IMR-90 (cell line): ENCODE results near the gene TIAM2. TPM values are rescaled to one million over a fixed set of nuclear protein-coding genes. Genes with fewer than 3 reads are reported as not detected.

Experiments
- ATAC-seq: fragments of 200-7000 bp; cut with Tn5 transposase; 2 replicates; pipeline ENCODE4 v1.9.1; 2020; ENCODE audit warnings: low read depth, mild to moderate bottlenecking, moderate library complexity
- BruUV-seq: library from RNA; stranded (reverse); fragments of 400-500 nt; replicated peaks from 2 replicates; lab custom pipeline; 2021; lab: Mats Ljungman, UMichigan
- CTCF ChIA-PET: fragments of 300-600 bp; formaldehyde crosslinking; extraction: SDS; loops from one replicate; lab custom pipeline; 2021; ENCODE audit warnings: antibody characterized with exemption; lab: Yijun Ruan, JAX
- POLR2A ChIA-PET: fragments of 300-600 bp; sonication (Branson Sonifier 250); formaldehyde crosslinking; loops from one replicate; lab custom pipeline; 2022; ENCODE audit warnings: antibody characterized with exemption; ENCODE audit not compliant: unreplicated experiment; lab: Charles Lee
- DNase-seq: peaks from one replicate; pipeline ENCODE4 v3.0.0; 2013
- H2AFZ ChIP-seq: replicated peaks from 2 replicates; pipeline ENCODE3; 2013; ENCODE audit warnings: low read length, mild to moderate bottlenecking; ENCODE audit not compliant: poor library complexity
- H2AK5ac ChIP-seq: 2 replicates; pipeline ENCODE4 v1.6.1; 2013; ENCODE audit warnings: low read depth, low read length, inconsistent platforms
- H2AK9ac ChIP-seq: replicated peaks from 2 replicates; pipeline ENCODE3; 2013; ENCODE audit warnings: mild to moderate bottlenecking, low read depth, low read length, moderate library complexity; ENCODE audit not compliant: poor library complexity
- H2BK120ac ChIP-seq: 2 replicates; pipeline ENCODE4 v1.6.1; 2013; ENCODE audit warnings: low read depth, low read length, inconsistent platforms
- H2BK15ac ChIP-seq: 3 replicates; pipeline ENCODE4 v1.6.1; 2013; ENCODE audit warnings: low read depth, low read length, inconsistent platforms
- H2BK20ac ChIP-seq: 2 replicates; pipeline ENCODE4 v1.6.1; 2013; ENCODE audit warnings: low read depth, mild to moderate bottlenecking, inconsistent platforms, low read length, moderate library complexity
- H2BK5ac ChIP-seq: 2 replicates; pipeline ENCODE4 v1.6.1; 2013; ENCODE audit warnings: mild to moderate bottlenecking, low read depth, low read length, inconsistent platforms; ENCODE audit not compliant: poor library complexity, severe bottlenecking
- H3K14ac ChIP-seq: replicated peaks from 2 replicates; pipeline ENCODE4 v1.6.1; 2013; ENCODE audit warnings: low read depth, low read length, inconsistent platforms
- H3K18ac ChIP-seq: 2 replicates; pipeline ENCODE4 v1.6.1; 2013; ENCODE audit warnings: low read depth, low read length, control low read depth
- H3K23ac ChIP-seq: 2 replicates; pipeline ENCODE4 v1.6.1; 2013; ENCODE audit warnings: low read depth, low read length, inconsistent platforms
- H3K27ac ChIP-seq: 2 replicates; pipeline ENCODE4 v1.5.1; 2013; ENCODE audit warnings: mild to moderate bottlenecking, control low read depth, low read length; ENCODE audit not compliant: insufficient read depth
- H3K27me3 ChIP-seq: 2 replicates; pipeline ENCODE4 v1.6.1; 2013; ENCODE audit warnings: low read length; ENCODE audit not compliant: control insufficient read depth, insufficient read depth
- H3K36me3 ChIP-seq: 2 replicates; pipeline ENCODE4 v1.6.1; 2013; ENCODE audit warnings: low read length, mixed read lengths; ENCODE audit not compliant: control insufficient read depth, insufficient read depth
- H3K4ac ChIP-seq: 2 replicates; pipeline ENCODE4 v1.6.1; 2013; ENCODE audit warnings: low read depth, low read length, inconsistent platforms
- H3K4me1 ChIP-seq: 2 replicates; pipeline ENCODE4 v1.6.1; 2013; ENCODE audit warnings: low read length, mixed read lengths; ENCODE audit not compliant: control insufficient read depth, insufficient read depth
- H3K4me2 ChIP-seq: 2 replicates; pipeline ENCODE4 v1.6.1; 2013; ENCODE audit warnings: low read depth, mild to moderate bottlenecking, control low read depth, low read length, moderate library complexity
- H3K4me3 ChIP-seq: 2 replicates; pipeline ENCODE4 v1.5.1; 2013; ENCODE audit warnings: low read depth, mild to moderate bottlenecking, control low read depth, low read length, moderate library complexity; ENCODE audit not compliant: insufficient read depth
- H3K56ac ChIP-seq: 2 replicates; pipeline ENCODE4 v1.6.1; 2013; ENCODE audit warnings: low read length, inconsistent platforms; ENCODE audit not compliant: insufficient read depth; ENCODE audit errors: extremely low read depth
- H3K79me1 ChIP-seq, 2 experiments: 2 replicates each; pipeline ENCODE4 v1.6.1; 2013; ENCODE audit warnings: low read length in 2 of 2, inconsistent platforms in 1 of 2, low read depth in 1 of 2
- H3K9ac ChIP-seq: 2 replicates; pipeline ENCODE4 v1.6.1; 2013; ENCODE audit warnings: low read depth, low read length, control low read depth
- H3K9me1 ChIP-seq: 2 replicates; pipeline ENCODE4 v1.6.1; 2013; ENCODE audit warnings: low read length, inconsistent platforms; ENCODE audit not compliant: insufficient read depth
- H3K9me3 ChIP-seq: 2 replicates; pipeline ENCODE4 v1.6.1; 2013; ENCODE audit warnings: low read length; ENCODE audit not compliant: control insufficient read depth, insufficient read depth
- H4K20me1 ChIP-seq: 2 replicates; pipeline ENCODE4 v1.6.1; 2013; ENCODE audit warnings: low read length, inconsistent platforms; ENCODE audit not compliant: insufficient read depth
- H4K5ac ChIP-seq: 2 replicates; pipeline ENCODE4 v1.6.1; 2013; ENCODE audit warnings: mild to moderate bottlenecking, low read depth, low read length, control low read depth
- H4K8ac ChIP-seq, 2 experiments: 2 replicates each; pipeline ENCODE4 v1.6.1; 2013; ENCODE audit warnings: low read depth in 2 of 2, low read length in 2 of 2, control low read depth in 1 of 2, inconsistent platforms in 1 of 2
- H4K91ac ChIP-seq: 2 replicates; pipeline ENCODE4 v1.6.1; 2013; ENCODE audit warnings: low read depth, low read length, inconsistent platforms; ENCODE audit not compliant: insufficient read depth
- CEBPB ChIP-seq: IDR thresholded peaks from 2 replicates; pipeline ENCODE4 v1.6.1; 2012; ENCODE audit warnings: low read depth, low read length, improper control_type of control experiment
- CHD1 ChIP-seq: IDR thresholded peaks from 2 replicates; pipeline ENCODE4 v1.6.1; 2012; ENCODE audit warnings: low read depth, low read length, improper control_type of control experiment
- CTCF ChIP-seq: conservative IDR thresholded peaks from 2 replicates; pipeline ENCODE4 v1.5.1; 2012; ENCODE audit warnings: mild to moderate bottlenecking, low read depth, low read length, improper control_type of control experiment
- FOS ChIP-seq: fragments of 150-350 bp; IDR thresholded peaks from 2 replicates; pipeline ENCODE4 v1.6.1; 2016; ENCODE audit warnings: low read depth, low read length
- MAZ ChIP-seq: IDR thresholded peaks from 2 replicates; pipeline ENCODE4 v1.6.1; 2012; ENCODE audit warnings: low read depth, mild to moderate bottlenecking, low read length, improper control_type of control experiment, moderate library complexity, borderline replicate concordance
- POLR2A ChIP-seq: IDR thresholded peaks from 2 replicates; pipeline ENCODE4 v1.6.1; 2012; ENCODE audit warnings: mild to moderate bottlenecking, low read depth, low read length
- RAD21 ChIP-seq: IDR thresholded peaks from 2 replicates; pipeline ENCODE4 v1.6.1; 2012; ENCODE audit warnings: low read length, improper control_type of control experiment
- RFX5 ChIP-seq: IDR thresholded peaks from 2 replicates; pipeline ENCODE4 v1.8.0; 2012; ENCODE audit warnings: low read depth, mild to moderate bottlenecking, low read length, moderate library complexity
- USF2 ChIP-seq: fragments of 150-350 bp; IDR thresholded peaks from 2 replicates; pipeline ENCODE4 v1.6.1; 2017; ENCODE audit warnings: mild to moderate bottlenecking, antibody characterized with exemption, low read length, low read depth
- WGBS, 2 experiments: methylation state at CpG; one replicate each; pipeline versions ENCODE4 v1.1.5 to v1.1.7; 2013; ENCODE audit warnings: missing lambda C conversion rate in 2 of 2; ENCODE audit not compliant: insufficient read length in 1 of 2; ENCODE audit errors: extremely low coverage in 2 of 2; 5-methylcytosine and 5-hydroxymethylcytosine counted together
- dilution Hi-C: fragments of 300-500 bp; cut with HindIII; formaldehyde crosslinking; loops from one replicate; pipeline ENCODE4 v1.14.3; 2018; ENCODE audit warnings: low sequenced_read_pairs; ENCODE audit not compliant: unreplicated experiment
- in situ Hi-C: fragments of 300-500 bp; cut with MboI; formaldehyde crosslinking; loops from 3 replicates; pipeline ENCODE4 v1.14.3; 2019; ENCODE audit warnings: low sequenced_read_pairs, inconsistent platforms, mixed read lengths
- intact Hi-C: fragments of 100-400 bp; cut with micrococcal nuclease; formaldehyde crosslinking; loops from 2 replicates; pipeline ENCODE4 v1.10.0; 2022
- polyA plus RNA-seq, 3 experiments: library from polyadenylated mRNA; depleted of rRNA; stranded (reverse); fragments of >200 nt; gene quantifications; 2 replicates each; pipeline ENCODE4 v1.2.3, GENCODE V29; 2012; ENCODE audit warnings: low replicate concordance in 1 of 3
- total RNA-seq: library from RNA; depleted of rRNA; stranded (reverse); fragments of >200 nt; gene quantifications from 2 replicates; pipeline ENCODE4 v1.2.3, GENCODE V29; 2012
- TF ChIP-seq, protein P1 (sequence below): fragments of 150-350 bp; IDR thresholded peaks from 2 replicates; pipeline ENCODE4 v1.6.1; 2016; ENCODE audit warnings: low read depth, mild to moderate bottlenecking, low read length, moderate library complexity, borderline replicate concordance

The TIAM2 gene
- total and polyA plus RNA-seq, 2 of the 4 experiments (the other 2 are of a cell fraction) = 3.1 to 4.7 TPM

- H2AK5ac ChIP-seq = no peak overlapping the region
- no TSS peak for BruUV-seq
- H2BK20ac ChIP-seq = no peak overlapping the region
- H2AFZ ChIP-seq = no peak overlapping the region
- no peak overlapping the region for H4K8ac ChIP-seq
- WGBS, 2 experiments = 100% methylated on average over 1 of the region's 3 CpGs; no CpG with 5 or more reads in 1 of the 2 experiments
- H3K18ac ChIP-seq = no peak overlapping the region
- no peak overlapping the region for H3K4me2 ChIP-seq
- intact Hi-C loops = no loop called here
- no peaks in the 10 kb centered on the region for H3K9me3 ChIP-seq
- no peak overlapping the region for H3K14ac ChIP-seq
- H4K91ac ChIP-seq = no peak overlapping the region
- peaks cover 5 to 30% of the 10 kb centered on the region in 2 experiments for H3K79me1 ChIP-seq
- in situ Hi-C loops = no loop called here
- no peaks in the 10 kb centered on the region for H4K20me1 ChIP-seq
- dilution Hi-C loops = no loop called here
- POLR2A ChIA-PET = no interaction called here
- ATAC-seq (no peak), DNase-seq (no peak)
- H2AK9ac ChIP-seq = no peak overlapping the region
- H3K27ac ChIP-seq = no peak overlapping the region
- no peak overlapping the region for H3K9ac ChIP-seq
- no peak overlapping the region for H3K4me3 ChIP-seq
- H3K23ac ChIP-seq = no peak overlapping the region
- peaks cover 15% of the 10 kb centered on the region for H3K9me1 ChIP-seq
- no peak overlapping the region for H2BK15ac ChIP-seq
- H3K36me3 ChIP-seq = peaks cover 20% of the 10 kb centered on the region
- no peak overlapping the region for H2BK120ac ChIP-seq
- H3K4ac ChIP-seq = no peak overlapping the region
- CTCF ChIA-PET = no interaction called here
- H3K27me3 ChIP-seq = no peaks in the 10 kb centered on the region
- H2BK5ac ChIP-seq = no peak overlapping the region
- H3K4me1 ChIP-seq = peaks cover 7% of the 10 kb centered on the region; the same call in 1 of the 2 replicates
- H4K5ac ChIP-seq = no peak overlapping the region
- no peak for TF ChIP-seq CTCF
- no peak for TF ChIP-seq POLR2A
- no peak for TF ChIP-seq FOS
- TF ChIP-seq RFX5 = no peak
- TF ChIP-seq RAD21 = no peak
- no peak for TF ChIP-seq CHD1
- no peak for TF ChIP-seq CEBPB
- TF ChIP-seq MAZ = no peak
- TF ChIP-seq, protein P1, sequence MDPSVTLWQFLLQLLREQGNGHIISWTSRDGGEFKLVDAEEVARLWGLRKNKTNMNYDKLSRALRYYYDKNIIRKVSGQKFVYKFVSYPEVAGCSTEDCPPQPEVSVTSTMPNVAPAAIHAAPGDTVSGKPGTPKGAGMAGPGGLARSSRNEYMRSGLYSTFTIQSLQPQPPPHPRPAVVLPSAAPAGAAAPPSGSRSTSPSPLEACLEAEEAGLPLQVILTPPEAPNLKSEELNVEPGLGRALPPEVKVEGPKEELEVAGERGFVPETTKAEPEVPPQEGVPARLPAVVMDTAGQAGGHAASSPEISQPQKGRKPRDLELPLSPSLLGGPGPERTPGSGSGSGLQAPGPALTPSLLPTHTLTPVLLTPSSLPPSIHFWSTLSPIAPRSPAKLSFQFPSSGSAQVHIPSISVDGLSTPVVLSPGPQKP = no peak
- no peak for TF ChIP-seq USF2
- H3K56ac ChIP-seq = no peak overlapping the region
Observed at GRCh38 chr6:155260686-155261085, 265.6 kb downstream of the TIAM2 start.
